Mesenchymal stem cell (in vitro differentiated cells and primary cell): ENCODE data around the gene KLHL30.
A peak's percentile ranks its signal among the peaks of the same experiment; 100 is the strongest.

Source experiments
- DNase-seq: peaks from one replicate; pipeline ENCODE4 v3.0.0-alpha.2; 2013
- H2AFZ ChIP-seq: one replicate; pipeline ENCODE4 v1.6.1; 2013; ENCODE audit warnings: low read depth, mild to moderate bottlenecking, control low read depth, inconsistent platforms, low read length, moderate library complexity
- H2AK5ac ChIP-seq: 2 replicates; pipeline ENCODE4 v1.6.1; 2013; ENCODE audit warnings: low read length, moderate library complexity, mild to moderate bottlenecking, inconsistent platforms; ENCODE audit not compliant: severe bottlenecking
- H2BK120ac ChIP-seq: one replicate; pipeline ENCODE4 v1.6.1; 2013; ENCODE audit warnings: low read depth, mild to moderate bottlenecking, inconsistent platforms, low read length, moderate library complexity
- H2BK12ac ChIP-seq, 2 experiments: one replicate each; pipeline ENCODE4 v1.6.1; 2013; ENCODE audit warnings: inconsistent platforms in 2 of 2, low read length in 2 of 2, mild to moderate bottlenecking in 2 of 2, moderate library complexity in 2 of 2, control low read depth in 1 of 2
- H2BK15ac ChIP-seq: one replicate; pipeline ENCODE4 v1.6.1; 2013; ENCODE audit warnings: mild to moderate bottlenecking, low read depth, inconsistent platforms; ENCODE audit not compliant: poor library complexity, severe bottlenecking
- H2BK5ac ChIP-seq: 2 replicates; pipeline ENCODE4 v1.6.1; 2013; ENCODE audit warnings: low read depth, mild to moderate bottlenecking, low read length, control low read depth, inconsistent platforms; ENCODE audit not compliant: poor library complexity, severe bottlenecking
- H3K14ac ChIP-seq, 2 experiments: one replicate each; pipeline ENCODE4 v1.6.1; 2013; ENCODE audit warnings: inconsistent platforms in 2 of 2, low read length in 2 of 2, control low read depth in 1 of 2, mild to moderate bottlenecking in 1 of 2, moderate library complexity in 1 of 2
- H3K18ac ChIP-seq, 2 experiments: one replicate each; pipeline ENCODE4 v1.6.1; 2013; ENCODE audit warnings: inconsistent platforms in 2 of 2, low read length in 2 of 2, control low read depth in 1 of 2, low read depth in 1 of 2, mild to moderate bottlenecking in 1 of 2
- H3K23ac ChIP-seq, 2 experiments: one replicate each; pipeline ENCODE4 v1.6.1; 2013; ENCODE audit warnings: inconsistent platforms in 2 of 2, low read length in 2 of 2, mild to moderate bottlenecking in 2 of 2, moderate library complexity in 2 of 2, control low read depth in 1 of 2
- H3K27ac ChIP-seq: 2 replicates; pipeline ENCODE4 v1.5.1; 2013; ENCODE audit warnings: mild to moderate bottlenecking, moderate library complexity, low read length, control low read depth, inconsistent platforms; ENCODE audit not compliant: poor library complexity, severe bottlenecking
- H3K27me3 ChIP-seq, 2 experiments: 2 replicates each; pipeline versions ENCODE4 v1.6.1 to v1.7.0; 2013; ENCODE audit warnings: low read length in 2 of 2, mild to moderate bottlenecking in 2 of 2, moderate library complexity in 2 of 2, control low read depth in 1 of 2, inconsistent platforms in 1 of 2; ENCODE audit not compliant: control insufficient read depth in 1 of 2, insufficient read depth in 1 of 2
- H3K36me3 ChIP-seq, 2 experiments: 2 replicates each; pipeline versions ENCODE4 v1.6.1 to v1.7.0; 2013; ENCODE audit warnings: low read length in 2 of 2, control low read depth in 1 of 2, inconsistent platforms in 1 of 2, low read depth in 1 of 2, mild to moderate bottlenecking in 1 of 2; ENCODE audit not compliant: insufficient read depth in 2 of 2, control insufficient read depth in 1 of 2
- H3K4ac ChIP-seq, 2 experiments: one replicate each; pipeline ENCODE4 v1.6.1; 2013; ENCODE audit warnings: inconsistent platforms in 2 of 2, low read length in 2 of 2, mild to moderate bottlenecking in 2 of 2, moderate library complexity in 2 of 2, control low read depth in 1 of 2, low read depth in 1 of 2
- H3K4me1 ChIP-seq: 2 replicates; pipeline ENCODE4 v1.6.1; 2013; ENCODE audit warnings: low read depth, low read length, control low read depth; ENCODE audit not compliant: control insufficient read depth, insufficient read depth
- H3K4me2 ChIP-seq: 2 replicates; pipeline ENCODE4 v1.6.1; 2013; ENCODE audit warnings: low read length, mild to moderate bottlenecking, inconsistent platforms; ENCODE audit not compliant: poor library complexity, severe bottlenecking
- H3K4me3 ChIP-seq, 2 experiments: 2 replicates each; pipeline versions ENCODE4 v1.5.1 to v1.7.0; 2013; ENCODE audit warnings: low read length in 2 of 2, mild to moderate bottlenecking in 2 of 2, control low read depth in 1 of 2, low read depth in 1 of 2; ENCODE audit not compliant: insufficient read depth in 1 of 2
- H3K79me1 ChIP-seq: replicated peaks from 2 replicates; pipeline ENCODE4 v1.6.1; 2013; ENCODE audit warnings: mild to moderate bottlenecking, control low read depth, low read length, inconsistent platforms; ENCODE audit not compliant: poor library complexity, severe bottlenecking
- H3K9ac ChIP-seq: 2 replicates; pipeline ENCODE4 v1.7.0; 2013; ENCODE audit warnings: mild to moderate bottlenecking, low read length, moderate library complexity
- H3K9me3 ChIP-seq: 2 replicates; pipeline ENCODE4 v1.7.0; 2013; ENCODE audit warnings: mild to moderate bottlenecking, low read length; ENCODE audit not compliant: control insufficient read depth
- H4K8ac ChIP-seq: one replicate; pipeline ENCODE4 v1.6.1; 2013; ENCODE audit warnings: inconsistent platforms, mild to moderate bottlenecking, low read length, moderate library complexity
- H4K91ac ChIP-seq: one replicate; pipeline ENCODE4 v1.6.1; 2013; ENCODE audit warnings: mild to moderate bottlenecking, low read length, inconsistent platforms
- WGBS: methylation state at CpG from one replicate; pipeline ENCODE4 v1.1.7; 2013; ENCODE audit warnings: mixed read lengths; 5-methylcytosine and 5-hydroxymethylcytosine counted together

Gene KLHL30

DNA sequence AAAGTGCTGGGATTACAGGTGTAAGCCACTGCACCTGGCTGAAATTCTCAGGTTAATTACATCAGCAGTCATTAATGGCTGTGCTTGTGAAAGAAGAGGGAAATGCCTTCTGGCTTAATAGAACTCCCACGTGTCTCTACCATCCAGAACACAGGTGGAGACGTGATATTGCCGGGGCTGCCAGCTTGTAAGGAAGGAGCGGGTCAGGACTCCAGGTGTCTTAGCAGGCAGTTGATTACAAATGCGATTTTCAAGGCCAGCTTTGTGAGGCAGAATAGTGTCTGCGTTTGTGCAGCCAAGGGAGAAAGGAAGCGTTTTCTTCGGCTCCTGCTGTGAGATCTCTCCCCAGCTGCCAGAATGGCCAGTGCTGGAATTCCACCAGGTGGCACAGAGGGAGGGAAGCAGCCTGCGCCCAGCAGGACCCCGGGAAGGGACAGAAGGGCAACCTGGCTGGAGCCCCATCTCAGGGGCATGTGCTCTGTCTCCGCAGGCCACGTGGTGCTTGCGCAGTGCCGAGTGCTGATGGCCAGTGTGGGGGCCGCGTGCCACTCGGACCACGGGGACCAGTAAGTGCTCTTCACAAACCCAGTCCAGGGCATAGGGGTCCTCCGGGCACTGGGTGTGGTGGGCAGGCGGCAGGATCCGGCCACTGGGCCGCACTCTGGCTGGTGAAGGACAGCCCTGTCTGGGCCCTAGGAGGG, 42.0 kb upstream of the KLHL30 start:
- Histone ChIP-seq H3K4me1 (peaks cover 42% of the 10 kb centered on the region), H3K27ac (peak overlapping the region; percentile 14), H2BK15ac (no peak overlapping the region)

DNA sequence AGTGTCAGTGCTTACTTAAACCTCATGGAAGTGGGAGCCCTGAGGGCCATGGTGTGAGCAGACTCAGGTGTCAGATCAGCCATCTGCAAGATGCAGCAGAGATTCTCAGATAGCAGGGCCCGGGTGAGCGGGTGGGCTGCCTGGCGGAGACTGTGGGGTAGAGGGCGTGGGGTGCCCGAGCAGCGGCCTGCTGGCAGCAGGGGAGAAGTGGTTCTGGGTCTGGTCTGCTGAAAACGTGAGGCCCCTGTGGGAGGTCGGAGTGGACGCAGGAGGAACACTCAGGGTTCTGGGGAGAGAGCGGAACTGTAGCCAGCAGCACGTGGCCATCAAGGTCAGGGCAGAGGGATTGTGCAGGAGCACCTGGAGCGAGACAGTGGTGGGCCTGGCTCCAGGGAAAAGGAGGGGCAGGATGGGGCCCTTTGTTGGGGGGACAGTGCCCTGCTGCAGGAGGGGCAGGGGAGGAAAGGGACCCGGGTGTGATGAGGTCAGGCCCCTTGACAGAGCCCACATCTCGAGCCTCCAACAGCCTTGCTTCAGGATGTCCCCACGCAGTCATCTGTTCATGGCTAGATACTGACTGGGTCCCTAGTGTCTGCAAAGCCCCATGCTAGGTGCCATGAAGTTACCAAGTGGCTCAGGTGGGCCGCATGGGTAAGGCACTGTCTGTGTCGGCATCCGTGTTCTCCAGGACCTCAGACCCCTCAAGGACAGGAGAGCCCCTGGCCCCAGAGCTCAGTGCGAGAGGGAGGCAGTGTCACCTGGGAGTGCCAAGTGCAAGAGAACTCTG, 41.1 kb upstream of the KLHL30 start:
- H3K4ac ChIP-seq = no peak overlapping the region
- no peak overlapping the region for H2BK15ac ChIP-seq
- H3K9ac ChIP-seq = no peak overlapping the region
- DNase-seq = no peak
- H3K14ac ChIP-seq = no peak overlapping the region
- H3K9me3 ChIP-seq = no peaks in the 10 kb centered on the region
- no peak overlapping the region for H3K18ac ChIP-seq
- H2AFZ ChIP-seq = no peak overlapping the region
- WGBS = 85% methylated on average over 18 of the region's 19 CpGs
- no peak overlapping the region for H2BK12ac ChIP-seq
- peaks cover 43% of the 10 kb centered on the region for H3K4me1 ChIP-seq
- H3K4me2 ChIP-seq = no peak overlapping the region
- H3K27ac ChIP-seq = no peak overlapping the region
- H2BK5ac ChIP-seq = no peak overlapping the region
- H3K23ac ChIP-seq = no peak overlapping the region
- H3K27me3 ChIP-seq = peaks cover 0 to 3% of the 10 kb centered on the region in 2 experiments
- H4K8ac ChIP-seq = no peak overlapping the region
- no peak overlapping the region for H2AK5ac ChIP-seq
- no peak overlapping the region for H4K91ac ChIP-seq
- no peak overlapping the region for H2BK120ac ChIP-seq
- no peaks in the 10 kb centered on the region for H3K79me1 ChIP-seq
- peaks cover 4 to 22% of the 10 kb centered on the region in 2 experiments for H3K36me3 ChIP-seq
- no peak overlapping the region for H3K4me3 ChIP-seq

More for the DNA sequence above, 42.0 kb upstream of the KLHL30 start:
- peaks cover 4 to 28% of the 10 kb centered on the region in 2 experiments for H3K36me3 ChIP-seq
- H3K9ac ChIP-seq = no peak overlapping the region
- no peak overlapping the region for H3K4me2 ChIP-seq
- no peak overlapping the region for H3K23ac ChIP-seq
- H2AK5ac ChIP-seq = peak overlapping the region; percentile 47
- WGBS = 94% methylated on average over 22 of the region's 22 CpGs
- DNase-seq = no peak
- H3K9me3 ChIP-seq = no peaks in the 10 kb centered on the region
- no peak overlapping the region for H3K4ac ChIP-seq
- H3K27me3 ChIP-seq = no peaks in the 10 kb centered on the region
- H2BK12ac ChIP-seq = no peak overlapping the region
- H2BK5ac ChIP-seq = peak overlapping the region; percentile 40
- no peak overlapping the region for H2AFZ ChIP-seq
- no peak overlapping the region for H3K4me3 ChIP-seq
- H3K18ac ChIP-seq = no peak overlapping the region
- H3K79me1 ChIP-seq = no peaks in the 10 kb centered on the region
- H2BK120ac ChIP-seq = no peak overlapping the region
- H4K91ac ChIP-seq = no peak overlapping the region
- H4K8ac ChIP-seq = no peak overlapping the region
- H3K14ac ChIP-seq = no peak overlapping the region

DNA sequence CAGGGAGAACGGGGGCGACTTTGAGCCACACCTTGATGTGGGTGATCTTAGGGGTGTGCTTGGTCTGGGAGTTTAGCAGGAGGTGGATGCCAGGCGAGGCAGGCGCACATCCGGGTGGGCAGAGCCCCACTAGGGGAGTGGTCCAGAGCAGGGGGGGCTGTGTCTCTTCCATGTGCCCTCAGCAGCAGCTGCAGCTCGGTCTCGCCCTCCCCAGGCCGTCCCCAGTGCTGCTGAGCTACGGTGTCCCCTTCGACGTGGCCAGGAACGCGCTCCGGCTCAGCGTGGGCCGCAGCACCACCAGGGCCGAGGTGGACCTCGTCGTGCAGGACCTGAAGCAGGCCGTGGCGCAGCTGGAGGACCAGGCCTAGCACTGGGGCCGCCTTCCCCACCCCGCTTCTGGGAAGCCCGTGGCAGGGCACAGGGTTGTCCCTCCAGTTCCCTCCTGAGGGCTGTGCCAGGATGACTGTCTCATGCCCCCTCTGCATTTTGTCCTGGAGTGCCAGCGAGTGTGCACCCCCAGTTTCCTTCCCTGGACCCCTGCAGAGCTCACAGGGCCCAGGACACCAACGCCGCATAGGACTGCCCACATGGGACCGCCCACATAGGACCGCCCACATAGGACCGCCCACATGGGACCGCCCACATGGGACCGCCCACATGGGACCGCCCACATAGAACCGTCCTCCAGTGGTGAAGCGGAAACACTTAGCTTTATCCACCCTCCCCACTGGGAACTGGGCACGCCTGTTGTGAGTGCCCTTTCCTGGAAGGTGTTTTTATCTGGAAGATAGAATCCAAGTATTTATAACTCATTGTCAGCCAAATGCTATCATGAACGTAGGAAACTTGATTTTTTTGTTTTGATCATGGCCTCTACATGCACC, 40.2 kb upstream of the KLHL30 start:
- peak; percentile 68 for DNase-seq
- WGBS = 88% methylated on average over 36 of the region's 37 CpGs
- no peak overlapping the region for H3K14ac ChIP-seq

More for the DNA sequence above, 40.2 kb upstream of the KLHL30 start:
- peaks cover 45% of the 10 kb centered on the region for H3K4me1 ChIP-seq
- H3K23ac ChIP-seq = no peak overlapping the region
- peak overlapping the region in 1 of 2 experiments; percentile 11 for H3K4me3 ChIP-seq
- H3K18ac ChIP-seq = no peak overlapping the region
- H2BK5ac ChIP-seq = no peak overlapping the region
- H4K91ac ChIP-seq = peak overlapping the region; percentile 25
- no peak overlapping the region for H2BK15ac ChIP-seq
- H2BK120ac ChIP-seq = no peak overlapping the region
- H3K79me1 ChIP-seq = no peaks in the 10 kb centered on the region
- H2AFZ ChIP-seq = no peak overlapping the region
- peaks cover 0 to 7% of the 10 kb centered on the region in 2 experiments for H3K27me3 ChIP-seq
- H3K4ac ChIP-seq = no peak overlapping the region
- peak overlapping the region; percentile 33 for H2AK5ac ChIP-seq
- peak overlapping the region in 1 of 2 experiments; percentile 10 for H2BK12ac ChIP-seq
- no peak overlapping the region for H4K8ac ChIP-seq
- H3K9ac ChIP-seq = no peak overlapping the region
- H3K9me3 ChIP-seq = no peaks in the 10 kb centered on the region
- peak overlapping the region; percentile 85 for H3K27ac ChIP-seq
- H3K4me2 ChIP-seq = peak overlapping the region; percentile 55
- H3K36me3 ChIP-seq = peaks cover 4 to 14% of the 10 kb centered on the region in 2 experiments
